KOPT-K1 (cell line): ENCODE results near the gene CBX6.
"Not testable (repeated sequence)": the region's sequence is repeated elsewhere in the genome, so short reads cannot be mapped to it uniquely, and the experiment has no call there.

Experiments
- H3K27ac ChIP-seq: fragments of 200-600 bp; sonication (generic); 2 replicates; pipeline ENCODE4 v1.5.1; 2016; ENCODE audit warnings: antibody characterized with exemption, mild to moderate bottlenecking, low read depth, low read length; ENCODE audit not compliant: poor library complexity, severe bottlenecking
- H3K36me3 ChIP-seq: fragments of 200-600 bp; sonication (generic); 2 replicates; pipeline ENCODE4 v1.5.1; 2017; ENCODE audit warnings: antibody characterized with exemption, mild to moderate bottlenecking, low read length, moderate library complexity; ENCODE audit not compliant: insufficient read depth
- H3K9me3 ChIP-seq: fragments of 200-600 bp; sonication (generic); 2 replicates; pipeline ENCODE4 v1.5.1; 2017; ENCODE audit warnings: antibody characterized with exemption, low read length, mild to moderate bottlenecking; ENCODE audit not compliant: insufficient read depth, poor library complexity, severe bottlenecking

Gene CBX6

GRCh38 chr22:38859581-38860282 lies 12.3 kb downstream of the CBX6 start:
- no peaks in the 10 kb centered on the region for H3K9me3 ChIP-seq

GRCh38 chr22:38858492-38858891 lies 13.5 kb downstream of the CBX6 start:
- peaks cover 2% of the 10 kb centered on the region; the same call in 1 of the 2 replicates for H3K36me3 ChIP-seq
- no peak overlapping the region for H3K27ac ChIP-seq
- no peaks in the 10 kb centered on the region for H3K9me3 ChIP-seq

More at GRCh38 chr22:38859581-38860282, 12.3 kb downstream of the CBX6 start:
- Histone ChIP-seq H3K27ac (no peak overlapping the region), H3K36me3 (peaks cover 14% of the 10 kb centered on the region; the same call in 1 of the 2 replicates)

GRCh38 chr22:38854476-38854875 lies 17.5 kb downstream of the CBX6 start:
- H3K36me3 ChIP-seq, H3K9me3 ChIP-seq, H3K27ac ChIP-seq: not testable (repeated sequence)

GRCh38 chr22:38853883-38854282 lies 18.1 kb downstream of the CBX6 start:
- not testable (repeated sequence) for H3K27ac ChIP-seq, H3K9me3 ChIP-seq, H3K36me3 ChIP-seq

GRCh38 chr22:38853196-38853651 lies 18.8 kb downstream of the CBX6 start:
- no peaks in the 10 kb centered on the region for H3K36me3 ChIP-seq
- H3K27ac ChIP-seq, result no peak overlapping the region
- no peaks in the 10 kb centered on the region for H3K9me3 ChIP-seq

- Histone ChIP-seq H3K27ac (no peak overlapping the region), H3K36me3 (no peaks in the 10 kb centered on the region), H3K9me3 (no peaks in the 10 kb centered on the region)
Measured at GRCh38 chr22:38852522-38852921, 19.5 kb downstream of the CBX6 start.

GRCh38 chr22:38850941-38851849 lies 20.8 kb downstream of the CBX6 start:
- H3K27ac ChIP-seq, result no peak overlapping the region
- no peaks in the 10 kb centered on the region for H3K36me3 ChIP-seq
- H3K9me3 ChIP-seq, result no peaks in the 10 kb centered on the region

GRCh38 chr22:38850399-38850798 lies 21.6 kb downstream of the CBX6 start:
- no peak overlapping the region for H3K27ac ChIP-seq
- H3K36me3 ChIP-seq, result no peaks in the 10 kb centered on the region

GRCh38 chr22:38849811-38850210 lies 22.2 kb downstream of the CBX6 start:
- Histone ChIP-seq H3K9me3 (no peaks in the 10 kb centered on the region), H3K36me3 (no peaks in the 10 kb centered on the region), H3K27ac (no peak overlapping the region)

More at GRCh38 chr22:38850399-38850798, 21.6 kb downstream of the CBX6 start:
- H3K9me3 ChIP-seq, result no peaks in the 10 kb centered on the region

GRCh38 chr22:38846412-38846811 lies 25.6 kb downstream of the CBX6 start:
- no peaks in the 10 kb centered on the region for H3K9me3 ChIP-seq
- H3K36me3 ChIP-seq, result no peaks in the 10 kb centered on the region
- no peak overlapping the region for H3K27ac ChIP-seq

- Histone ChIP-seq H3K27ac (no peak overlapping the region), H3K36me3 (no peaks in the 10 kb centered on the region), H3K9me3 (no peaks in the 10 kb centered on the region)
Measured at GRCh38 chr22:38845004-38845740, 26.8 kb downstream of the CBX6 start.

- Histone ChIP-seq H3K9me3 (no peaks in the 10 kb centered on the region), H3K36me3 (no peaks in the 10 kb centered on the region), H3K27ac (no peak overlapping the region)
Measured at GRCh38 chr22:38844315-38845003, 27.6 kb downstream of the CBX6 start.

GRCh38 chr22:38843657-38844314 lies 28.2 kb downstream of the CBX6 start, which contains the start of gene NPTXR:
Gene NPTXR (minus strand): TSS chr22:38844028.
- Histone ChIP-seq H3K36me3 (no peaks in the 10 kb centered on the region), H3K27ac (no peak within 1 kb of the TSS), H3K9me3 (no peaks in the 10 kb centered on the region)

- Histone ChIP-seq H3K9me3 (no peaks in the 10 kb centered on the region), H3K27ac (no peak overlapping the region), H3K36me3 (no peaks in the 10 kb centered on the region)
Measured at GRCh38 chr22:38843201-38843656, 28.8 kb downstream of the CBX6 start.
